ENCODE results near the gene EBF4.
A peak's percentile ranks its signal among the peaks of the same experiment; 100 is the strongest.
"Not testable (repeated sequence)": the region's sequence is repeated elsewhere in the genome, so short reads cannot be mapped to it uniquely, and the experiment has no call there.

The EBF4 gene

DNA sequence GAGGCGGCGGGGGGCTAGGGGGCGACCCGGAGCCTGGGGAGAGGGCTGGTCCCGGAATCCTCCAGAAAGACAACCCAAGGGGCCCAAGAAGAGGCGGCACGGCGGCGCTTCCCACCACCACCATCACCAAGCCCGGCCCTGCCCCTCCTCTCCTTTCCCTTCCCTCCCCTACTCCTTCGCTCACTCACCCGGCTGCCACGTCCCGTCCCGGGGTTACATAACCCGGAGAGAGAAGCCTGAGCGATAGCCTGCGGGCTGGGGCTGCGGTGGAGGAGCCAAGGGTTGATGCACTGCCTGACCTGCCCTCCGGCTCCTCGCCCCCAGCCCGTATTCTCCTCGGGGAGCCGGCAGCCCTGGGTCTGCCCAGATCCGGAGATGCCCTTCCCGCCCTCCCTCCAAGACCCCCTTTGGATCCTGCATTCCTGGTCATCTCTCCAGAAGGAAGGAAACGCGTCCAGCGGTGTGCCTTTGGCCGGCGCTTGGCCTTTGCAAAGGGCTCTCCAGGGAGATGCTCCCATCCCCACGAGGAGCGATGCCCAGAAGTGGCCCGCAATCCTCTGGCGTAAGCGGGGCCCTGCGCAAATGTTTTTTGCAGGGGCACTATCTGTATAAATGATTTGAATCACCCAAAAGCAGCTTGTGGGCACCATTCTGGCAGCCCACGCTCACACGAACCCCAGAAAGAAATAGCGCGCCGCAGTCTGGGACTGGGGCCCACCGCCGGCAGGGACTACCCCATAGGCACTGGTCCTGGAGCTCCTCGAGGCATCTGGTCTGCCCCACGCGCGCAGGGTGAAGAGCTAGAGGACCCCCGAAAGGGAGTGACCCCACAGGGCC, 112.5 kb downstream of the EBF4 start:
- Histone ChIP-seq H3K4me2 (no peak overlapping the region), H4K20me1 (no peaks in the 10 kb centered on the region), H3K4me3 (no peak overlapping the region), H3K27me3 (peaks cover 28% of the 10 kb centered on the region), H3K9me3 (no peaks in the 10 kb centered on the region), H3K4me1 (peaks cover 18% of the 10 kb centered on the region), H3K36me3 (no peaks in the 10 kb centered on the region), H3K27ac (no peak overlapping the region), H3K9ac (no peak overlapping the region)
- TF ChIP-seq Cebpa-rat (IDR thresholded peaks at IDR 0.05), result no peak

DNA sequence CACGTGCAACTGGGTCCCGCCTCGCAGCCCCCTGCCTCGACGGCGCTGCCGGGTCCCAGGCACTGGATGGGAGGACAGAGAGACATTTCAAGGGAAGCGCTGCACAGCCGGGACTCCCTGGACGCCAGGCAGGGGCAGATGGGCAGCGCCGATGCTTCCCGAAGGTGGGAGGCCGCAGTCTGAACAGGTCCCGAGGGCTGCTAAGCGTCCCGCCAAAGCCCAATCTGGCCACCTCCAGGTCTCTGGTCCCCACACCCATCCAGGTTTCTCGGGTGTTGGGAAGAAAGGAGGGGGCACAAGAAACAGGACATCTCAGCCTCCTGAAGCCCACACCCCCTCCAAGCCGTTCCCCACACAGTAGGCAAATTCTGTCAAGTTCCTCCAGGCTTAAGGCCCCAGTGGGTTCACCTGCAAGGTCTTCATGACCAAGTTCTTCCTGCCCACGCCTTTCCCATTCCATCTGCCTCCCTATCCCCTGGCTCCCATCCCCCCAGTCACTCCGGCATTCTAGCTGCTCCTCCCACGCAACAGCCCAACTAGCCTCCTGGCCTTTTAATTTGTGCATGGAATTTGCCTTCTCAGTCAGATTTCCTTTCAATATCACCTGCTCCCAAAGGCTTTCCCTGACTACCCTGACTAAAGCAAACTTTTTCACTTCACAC, 113.2 kb downstream of the EBF4 start:
- H3K4me1 ChIP-seq, result peaks cover 17% of the 10 kb centered on the region
- TF ChIP-seq Cebpa-rat (IDR thresholded peaks at IDR 0.05), result no peak

DNA sequence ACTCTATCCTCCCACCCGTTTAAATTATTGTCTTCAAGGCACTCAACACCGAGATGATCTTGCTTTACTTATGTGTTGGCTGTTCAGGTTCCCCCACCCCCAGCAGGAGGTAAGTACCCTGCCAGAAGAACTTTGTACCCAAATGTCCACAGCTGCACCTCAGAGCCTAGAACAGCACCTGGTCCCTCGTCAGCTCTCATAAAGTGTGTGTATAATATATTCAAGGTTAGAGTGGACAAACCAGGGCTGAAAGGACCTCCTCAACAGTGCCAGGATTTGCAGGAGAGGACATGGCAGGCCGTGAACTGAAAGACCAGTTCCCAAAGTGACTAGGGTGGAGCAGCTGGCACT, 113.7 kb downstream of the EBF4 start:
- Histone ChIP-seq H3K27me3 (peaks cover 28% of the 10 kb centered on the region), H3K9me3 (no peaks in the 10 kb centered on the region), H3K4me2 (no peak overlapping the region), H3K4me1 (peaks cover 12% of the 10 kb centered on the region), H3K27ac (no peak overlapping the region), H3K4me3 (no peak overlapping the region), H3K36me3 (no peaks in the 10 kb centered on the region), H3K9ac (no peak overlapping the region), H4K20me1 (no peaks in the 10 kb centered on the region)
- no peak for TF ChIP-seq Cebpa-rat (IDR thresholded peaks at IDR 0.05)

More for the DNA sequence above, 113.2 kb downstream of the EBF4 start:
- no peaks in the 10 kb centered on the region for H3K36me3 ChIP-seq
- H3K4me3 ChIP-seq, result no peak overlapping the region
- no peak overlapping the region for H3K4me2 ChIP-seq
- no peak overlapping the region for H3K9ac ChIP-seq
- no peak overlapping the region for H3K27ac ChIP-seq
- no peaks in the 10 kb centered on the region for H3K9me3 ChIP-seq
- H4K20me1 ChIP-seq, result no peaks in the 10 kb centered on the region
- H3K27me3 ChIP-seq, result peaks cover 28% of the 10 kb centered on the region

DNA sequence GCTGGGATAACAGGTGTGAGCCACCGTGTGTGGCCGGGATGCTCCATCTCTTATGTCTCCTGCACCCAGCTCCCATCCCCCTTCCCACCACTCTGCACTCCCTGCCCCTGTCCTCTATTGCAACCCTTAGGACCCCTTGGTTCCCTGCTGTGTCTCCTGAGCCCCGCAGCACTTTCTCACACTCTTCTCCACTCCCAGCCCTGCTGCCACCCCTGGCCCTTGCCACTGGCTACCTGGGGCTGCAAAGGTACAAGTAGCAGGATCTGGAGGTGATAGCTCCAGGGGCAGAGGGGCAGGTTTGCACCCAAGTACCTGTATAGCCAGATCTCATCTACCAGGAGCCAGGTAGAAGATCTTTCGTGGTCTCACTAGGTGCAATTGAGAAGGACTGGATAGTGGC, 114.4 kb downstream of the EBF4 start:
- Histone ChIP-seq H3K4me2 (no peak overlapping the region), H3K4me3 (no peak overlapping the region), H3K36me3 (no peaks in the 10 kb centered on the region), H3K4me1 (peaks cover 5% of the 10 kb centered on the region; the same call in 1 of the 2 replicates), H3K27me3 (peaks cover 28% of the 10 kb centered on the region), H3K9ac (no peak overlapping the region), H3K9me3 (peaks cover 2% of the 10 kb centered on the region), H4K20me1 (no peaks in the 10 kb centered on the region), H3K27ac (no peak overlapping the region)
- no peak for TF ChIP-seq Cebpa-rat (IDR thresholded peaks at IDR 0.05)

DNA sequence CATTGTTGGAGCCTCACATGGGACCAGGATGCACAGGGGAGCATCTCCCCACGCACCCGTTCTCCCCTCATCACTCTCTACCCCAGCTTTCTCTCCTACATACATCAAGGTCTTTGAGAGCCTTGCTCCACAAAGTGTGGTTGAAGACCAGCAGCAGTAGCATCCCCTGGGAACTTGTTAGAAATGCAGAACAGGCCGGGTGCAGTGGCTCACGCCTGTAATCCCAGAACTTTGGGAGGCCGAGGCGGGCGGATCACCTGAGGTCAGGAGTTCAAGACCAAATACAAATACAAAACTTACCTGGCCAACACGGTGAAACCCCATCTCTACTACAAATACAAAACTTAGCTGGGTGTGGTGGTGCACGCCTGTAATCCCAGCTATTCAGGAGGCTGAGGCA, 115.3 kb downstream of the EBF4 start:
- Histone ChIP-seq H3K9me3 (peaks cover 11% of the 10 kb centered on the region), H3K27me3 (peaks cover 28% of the 10 kb centered on the region), H3K4me2 (0 out of 2 replicates have a peak overlapping the region, but pooled peaks have one; percentile 18)
- not testable (repeated sequence) for H3K4me3 ChIP-seq, H3K36me3 ChIP-seq, H3K9ac ChIP-seq, H3K4me1 ChIP-seq, H3K27ac ChIP-seq, H4K20me1 ChIP-seq

DNA sequence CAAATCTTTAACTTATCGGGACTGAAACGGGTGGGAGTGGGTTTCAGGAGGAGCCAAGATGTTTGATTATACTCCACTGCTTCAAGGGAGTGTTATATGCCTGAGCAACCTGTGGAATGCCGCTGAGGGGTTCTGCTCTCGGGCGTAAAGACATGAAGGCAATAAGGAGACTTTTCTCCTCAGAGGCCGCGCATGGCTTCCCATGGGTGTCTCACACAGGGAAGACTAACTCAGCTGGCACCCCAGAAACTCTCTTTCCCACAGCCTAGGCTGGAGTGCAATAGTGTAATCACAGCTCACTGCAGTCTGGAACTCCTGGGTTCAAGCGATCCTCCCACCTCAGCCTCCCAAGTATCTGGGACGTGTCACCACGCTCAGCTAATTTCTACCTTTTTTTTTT, 117.1 kb downstream of the EBF4 start:
- H3K4me2 ChIP-seq, result no peak overlapping the region; the same call in 1 of the 2 replicates

More for the DNA sequence above, 117.1 kb downstream of the EBF4 start:
- Histone ChIP-seq H3K27me3 (peaks cover 16% of the 10 kb centered on the region), H3K27ac (no peak overlapping the region), H3K9me3 (peaks cover 12% of the 10 kb centered on the region), H3K36me3 (no peaks in the 10 kb centered on the region), H3K4me3 (no peak overlapping the region), H4K20me1 (no peaks in the 10 kb centered on the region), H3K4me1 (peaks cover 12% of the 10 kb centered on the region), H3K9ac (no peak overlapping the region)
- no peak for TF ChIP-seq Cebpa-rat (IDR thresholded peaks at IDR 0.05)
